ENCODE measurements around the gene SLC1A2. TPM values are rescaled to one million over a fixed set of nuclear protein-coding genes. Genes with fewer than 3 reads are reported as not detected.

Gene SLC1A2
- total and polyA plus RNA-seq, 2 donors (not counting 3 experiments of a cell fraction or from before 2014, with no cell fraction given): not detected

DNA sequence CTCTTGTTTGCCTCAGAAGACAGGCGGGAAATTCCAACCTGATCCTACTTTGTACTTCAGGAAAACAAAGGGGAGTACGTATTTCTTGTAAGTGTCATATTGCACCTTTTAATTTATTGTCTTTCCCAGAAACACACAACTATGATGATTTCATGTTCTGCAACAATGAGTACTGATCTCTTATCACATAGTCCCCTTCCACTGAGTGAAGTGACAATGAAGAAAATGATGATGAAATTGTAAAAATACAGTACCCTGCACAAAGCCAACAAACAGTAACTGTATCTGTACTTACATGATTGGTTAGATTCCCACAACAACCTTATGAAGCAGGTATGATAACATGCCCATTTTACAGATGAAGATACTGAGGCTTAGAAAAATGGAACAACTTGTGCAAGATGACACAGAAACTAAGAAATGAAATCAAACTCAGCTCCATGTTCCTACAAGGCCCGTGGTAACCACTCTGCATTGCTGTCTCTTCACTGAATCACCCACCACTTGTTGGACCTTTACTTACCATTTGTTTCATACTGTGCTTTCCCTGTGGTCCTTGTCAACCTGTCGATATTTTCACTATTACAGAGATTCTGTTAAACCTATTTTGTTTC, 37.5 kb downstream of the SLC1A2 start:
- Histone ChIP-seq H3K9me3 (replicated peaks; ENCODE audit: control insufficient read depth, insufficient read depth, low read length) (no peaks in the 10 kb centered on the region), H3K27me3 (ENCODE audit: control insufficient read depth in 2 of 2, insufficient read depth in 2 of 2, low read length in 2 of 2) (peaks cover 2 to 28% of the 10 kb centered on the region in 2 experiments), H3K27ac (ENCODE audit: insufficient read depth, low read depth, low read length) (no peak overlapping the region), H3K4me3 (replicated peaks in 1 of 3; ENCODE audit: insufficient read depth in 1 of 3, low read depth in 1 of 3, low read length in 3 of 3) (no peak overlapping the region), H3K79me2 (ENCODE audit: control insufficient read depth, insufficient read depth, low read length) (no peaks in the 10 kb centered on the region), H4K20me1 (replicated peaks; ENCODE audit: control insufficient read depth, extremely low read depth, insufficient read depth, low read length) (no peaks in the 10 kb centered on the region), H3K9ac (replicated peaks; ENCODE audit: extremely low read depth, insufficient read depth, low read length) (no peak overlapping the region), H3K9me1 (replicated peaks; ENCODE audit: control insufficient read depth, extremely low read depth, insufficient read depth, low read length) (no peaks in the 10 kb centered on the region), H3K4me2 (ENCODE audit: insufficient read depth, low read length) (no peak overlapping the region), H3K36me3 (ENCODE audit: control insufficient read depth in 2 of 2, extremely low read depth in 1 of 2, insufficient read depth in 2 of 2, low read length in 2 of 2) (no peaks in the 10 kb centered on the region), H2AFZ (ENCODE audit: low read depth, low read length) (no peak overlapping the region), H3K4me1 (ENCODE audit: control insufficient read depth, extremely low read depth, insufficient read depth, low read length) (no peaks in the 10 kb centered on the region)
- intact Hi-C loops (cut with micrococcal nuclease) (no loop called here), dilution Hi-C loops (cut with MboI; ENCODE audit: extremely low pct_ligation_motif_present, low sequenced_read_pairs) (no loop called here)
- FAIRE-seq (no peak), DNase-seq (ENCODE audit: low read depth, low spot score) (no peak)
- BruUV-seq (replicated peaks): no TSS peak
- ChIA-PET CTCF (interaction anchor here (0.9 to 1.3 kb wide), 3 partner anchors 10 to 455 kb away, joined by 3 to 4 read pairs (median 4); no protein-coding TSS in a partner anchor), POLR2A (no interaction called here)
- TF ChIP-seq MYC (IDR thresholded peaks at IDR 0.05; ENCODE audit: low read depth, low read length) (no peak), FOS (IDR thresholded peaks at IDR 0.05; ENCODE audit: borderline replicate concordance, insufficient read depth, low read length) (no peak), POLR2A (IDR thresholded peaks at IDR 0.05; ENCODE audit: low read depth, low read length) (no peak), JUN (IDR thresholded peaks at IDR 0.05; ENCODE audit: borderline replicate concordance, insufficient read depth, insufficient read length, low read depth) (no peak), EZH2 (IDR thresholded peaks at IDR 0.05; ENCODE audit: borderline replicate concordance, low read depth, low read length, severe bottlenecking) (no peak), GATA2 (IDR thresholded peaks at IDR 0.05; ENCODE audit: insufficient read depth, insufficient read length, low read depth, low read length) (no peak)
- TF ChIP-seq, protein P1, sequence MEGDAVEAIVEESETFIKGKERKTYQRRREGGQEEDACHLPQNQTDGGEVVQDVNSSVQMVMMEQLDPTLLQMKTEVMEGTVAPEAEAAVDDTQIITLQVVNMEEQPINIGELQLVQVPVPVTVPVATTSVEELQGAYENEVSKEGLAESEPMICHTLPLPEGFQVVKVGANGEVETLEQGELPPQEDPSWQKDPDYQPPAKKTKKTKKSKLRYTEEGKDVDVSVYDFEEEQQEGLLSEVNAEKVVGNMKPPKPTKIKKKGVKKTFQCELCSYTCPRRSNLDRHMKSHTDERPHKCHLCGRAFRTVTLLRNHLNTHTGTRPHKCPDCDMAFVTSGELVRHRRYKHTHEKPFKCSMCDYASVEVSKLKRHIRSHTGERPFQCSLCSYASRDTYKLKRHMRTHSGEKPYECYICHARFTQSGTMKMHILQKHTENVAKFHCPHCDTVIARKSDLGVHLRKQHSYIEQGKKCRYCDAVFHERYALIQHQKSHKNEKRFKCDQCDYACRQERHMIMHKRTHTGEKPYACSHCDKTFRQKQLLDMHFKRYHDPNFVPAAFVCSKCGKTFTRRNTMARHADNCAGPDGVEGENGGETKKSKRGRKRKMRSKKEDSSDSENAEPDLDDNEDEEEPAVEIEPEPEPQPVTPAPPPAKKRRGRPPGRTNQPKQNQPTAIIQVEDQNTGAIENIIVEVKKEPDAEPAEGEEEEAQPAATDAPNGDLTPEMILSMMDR (IDR thresholded peaks at IDR 0.05; ENCODE audit: extremely low read depth in 1 of 2, insufficient read depth in 1 of 2, low read depth in 1 of 2, low read length in 2 of 2): no peak
- TF ChIP-seq, protein P2, sequence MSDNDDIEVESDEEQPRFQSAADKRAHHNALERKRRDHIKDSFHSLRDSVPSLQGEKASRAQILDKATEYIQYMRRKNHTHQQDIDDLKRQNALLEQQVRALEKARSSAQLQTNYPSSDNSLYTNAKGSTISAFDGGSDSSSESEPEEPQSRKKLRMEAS (IDR thresholded peaks at IDR 0.05; ENCODE audit: insufficient read depth, insufficient read length): no peak

Data from endothelial cell of umbilical vein (primary cell).